Endothelial cell of umbilical vein (primary cell): ENCODE results near the gene CLINT1. TPM values are rescaled to one million over a fixed set of nuclear protein-coding genes. Genes with fewer than 3 reads are reported as not detected.

Source experiments
- BruUV-seq: library from RNA; stranded (reverse); fragments of 400-500 nt; replicated peaks from 2 replicates; lab custom pipeline; 2021; lab: Mats Ljungman, UMichigan
- CTCF ChIA-PET: fragments of 300-600, 350-600 bp; sonication (Branson Sonifier 250); formaldehyde crosslinking; loops from one replicate; lab custom pipeline; 2021; ENCODE audit warnings: antibody characterized with exemption, inconsistent platforms; lab: Charles Lee
- POLR2A ChIA-PET: fragments of 300-600, 350-600 bp; sonication (Branson Sonifier 250); formaldehyde crosslinking; loops from one replicate; lab custom pipeline; 2021; ENCODE audit warnings: antibody characterized with exemption, inconsistent platforms; lab: Charles Lee
- DNase-seq: peaks from one replicate; pipeline ENCODE4 v3.0.0-alpha.2; 2011; ENCODE audit warnings: low read depth, low spot score
- FAIRE-seq: peaks from 2 replicates; lab custom pipeline; 2011; peaks lifted over from hg19 to GRCh38; lab: Jason Lieb, UNC
- H2AFZ ChIP-seq: 2 replicates; pipeline ENCODE4 v1.6.0; 2012; ENCODE audit warnings: low read depth, low read length, control low read depth, inconsistent platforms
- H3K27ac ChIP-seq: 2 replicates; pipeline ENCODE4 v1.5.1; 2011; ENCODE audit warnings: low read depth, mild to moderate bottlenecking, control low read depth, low read length, moderate library complexity; ENCODE audit not compliant: insufficient read depth
- H3K27me3 ChIP-seq, 2 experiments: 2 replicates each; pipeline versions ENCODE4 v1.6.0 to v1.6.1; 2011; ENCODE audit warnings: low read length in 2 of 2, mixed read lengths in 1 of 2; ENCODE audit not compliant: control insufficient read depth in 2 of 2, insufficient read depth in 2 of 2
- H3K36me3 ChIP-seq, 2 experiments: 2 replicates in 1 of 2; 3 replicates in 1 of 2; pipeline ENCODE4 v1.5.1; 2011; ENCODE audit warnings: low read length in 2 of 2, mild to moderate bottlenecking in 1 of 2, moderate library complexity in 1 of 2; ENCODE audit not compliant: control insufficient read depth in 2 of 2, insufficient read depth in 2 of 2; ENCODE audit errors: extremely low read depth in 1 of 2
- H3K4me1 ChIP-seq: 3 replicates; pipeline ENCODE4 v1.5.1; 2011; ENCODE audit warnings: mild to moderate bottlenecking, low read length; ENCODE audit not compliant: control insufficient read depth, insufficient read depth; ENCODE audit errors: extremely low read depth
- H3K4me2 ChIP-seq: 2 replicates; pipeline ENCODE4 v1.6.1; 2011; ENCODE audit warnings: low read length, control low read depth, mixed read lengths; ENCODE audit not compliant: insufficient read depth
- H3K4me3 ChIP-seq, 3 experiments: fragments of 200-600 bp in 1 of 3; sonication (generic), shearing (Covaris generic) in 1 of 3; replicated peaks in 1 of 3; 2 replicates each; pipeline ENCODE4 v1.5.1; 2011 to 2016; ENCODE audit warnings: control low read depth in 3 of 3, low read length in 3 of 3, mild to moderate bottlenecking in 2 of 3, inconsistent platforms in 1 of 3, low read depth in 1 of 3, moderate library complexity in 1 of 3; ENCODE audit not compliant: insufficient read depth in 1 of 3
- H3K79me2 ChIP-seq: 2 replicates; pipeline ENCODE4 v1.6.0; 2012; ENCODE audit warnings: low read length, inconsistent platforms; ENCODE audit not compliant: control insufficient read depth, insufficient read depth
- H3K9ac ChIP-seq: replicated peaks from 2 replicates; pipeline ENCODE3; 2011; ENCODE audit warnings: low read length, control low read depth; ENCODE audit not compliant: insufficient read depth; ENCODE audit errors: extremely low read depth
- H3K9me1 ChIP-seq: replicated peaks from 3 replicates; pipeline ENCODE4 v1.6.0; 2011; ENCODE audit warnings: mild to moderate bottlenecking, low read length; ENCODE audit not compliant: control insufficient read depth, insufficient read depth; ENCODE audit errors: extremely low read depth
- H3K9me3 ChIP-seq: replicated peaks from 2 replicates; pipeline ENCODE4 v1.5.1; 2012; ENCODE audit warnings: low read length, inconsistent platforms; ENCODE audit not compliant: control insufficient read depth, insufficient read depth
- H4K20me1 ChIP-seq: replicated peaks from 2 replicates; pipeline ENCODE3; 2011; ENCODE audit warnings: mild to moderate bottlenecking, low read length; ENCODE audit not compliant: control insufficient read depth, insufficient read depth; ENCODE audit errors: extremely low read depth
- CTCF ChIP-seq, 2 donors: IDR thresholded peaks; 1 replicate in 1 of 2; 2 replicates in 1 of 2; pipeline ENCODE4 v1.5.1; 2011; ENCODE audit warnings: low read length in 2 of 2, mild to moderate bottlenecking in 2 of 2, moderate library complexity in 2 of 2, control low read depth in 1 of 2, inconsistent platforms in 1 of 2, low read depth in 1 of 2; ENCODE audit not compliant: insufficient read depth in 1 of 2; ENCODE audit errors: extremely low read depth in 1 of 2
- EZH2 ChIP-seq: IDR thresholded peaks from 2 replicates; pipeline ENCODE4 v1.6.1; 2012; ENCODE audit warnings: borderline replicate concordance, low read depth, mild to moderate bottlenecking, moderate library complexity, low read length, inconsistent platforms; ENCODE audit not compliant: severe bottlenecking
- FOS ChIP-seq: IDR thresholded peaks from 2 replicates; pipeline ENCODE4 v1.6.1; 2011; ENCODE audit warnings: mild to moderate bottlenecking, low read length, moderate library complexity, borderline replicate concordance; ENCODE audit not compliant: insufficient read depth
- GATA2 ChIP-seq: IDR thresholded peaks from 2 replicates; pipeline ENCODE4 v1.7.0; 2011; ENCODE audit warnings: low read depth, mild to moderate bottlenecking, moderate library complexity, mixed read lengths, low read length; ENCODE audit not compliant: insufficient read length, insufficient read depth
- JUN ChIP-seq: IDR thresholded peaks from 2 replicates; pipeline ENCODE4 v1.6.1; 2011; ENCODE audit warnings: borderline replicate concordance, low read depth; ENCODE audit not compliant: insufficient read length, insufficient read depth
- MAX ChIP-seq: IDR thresholded peaks from 2 replicates; pipeline ENCODE4 v1.6.1; 2011; ENCODE audit not compliant: insufficient read depth, insufficient read length
- MYC ChIP-seq: IDR thresholded peaks from one replicate; pipeline ENCODE4 v1.6.1; 2011; ENCODE audit warnings: mild to moderate bottlenecking, low read depth, low read length
- POLR2A ChIP-seq: IDR thresholded peaks from 2 replicates; pipeline ENCODE4 v1.6.1; 2012; ENCODE audit warnings: low read depth, mild to moderate bottlenecking, control low read depth, low read length
- POLR2AphosphoS5 ChIP-seq: IDR thresholded peaks from 2 replicates; pipeline ENCODE4 v1.6.1; 2012; ENCODE audit warnings: low read depth, mild to moderate bottlenecking, control low read depth, low read length, moderate library complexity; ENCODE audit not compliant: insufficient read depth
- dilution Hi-C: fragments of 300-500 bp; cut with MboI; formaldehyde crosslinking; loops from one replicate; pipeline ENCODE4 v1.15.0; 2019; ENCODE audit warnings: low sequenced_read_pairs; ENCODE audit not compliant: extremely low pct_ligation_motif_present
- intact Hi-C: fragments of 100-400 bp; cut with micrococcal nuclease; formaldehyde crosslinking; loops from one replicate; pipeline ENCODE4 v1.10.0; 2022
- polyA plus RNA-seq, 4 experiments: library from polyadenylated mRNA; depleted of rRNA in 3 of 4; stranded (reverse) in 3 of 4; unstranded in 1 of 4; fragments of >200 nt; gene quantifications; 2 replicates each; pipeline versions ENCODE4 v1.2.1 to v1.2.3, GENCODE V29; 2011 to 2012; ENCODE audit warnings: missing spikeins in 1 of 4
- total RNA-seq: library from RNA; stranded (reverse); gene quantifications from 2 replicates; pipeline ENCODE4 v1.2.3, GENCODE V29; 2021

CLINT1 gene
- total and polyA plus RNA-seq, 2 donors (not counting 3 experiments of a cell fraction or from before 2014, with no cell fraction given), result 76.6 to 158 TPM

- POLR2A ChIA-PET, result no interaction called here
- Histone ChIP-seq H3K36me3 (peaks cover 5 to 11% of the 10 kb centered on the region in 2 experiments), H3K9me1 (no peaks in the 10 kb centered on the region), H3K4me1 (no peaks in the 10 kb centered on the region), H2AFZ (no peak overlapping the region), H3K4me3 (no peak overlapping the region), H3K79me2 (no peaks in the 10 kb centered on the region), H3K27ac (no peak overlapping the region), H4K20me1 (no peaks in the 10 kb centered on the region), H3K9ac (no peak overlapping the region), H3K27me3 (no peaks in the 10 kb centered on the region), H3K9me3 (no peaks in the 10 kb centered on the region), H3K4me2 (no peak overlapping the region)
- CTCF ChIA-PET, result interaction anchor here (1.6 kb wide), 1 partner anchor 13 kb away, joined by 4 read pairs; the partner anchor contains the start of gene LSM11
- TF ChIP-seq GATA2 (no peak), MAX (no peak), POLR2A (no peak), JUN (no peak), POLR2AphosphoS5 (no peak), FOS (no peak), EZH2 (no peak), MYC (no peak), CTCF (IDR thresholded peaks at IDR 0.05; ENCODE audit: extremely low read depth in 1 of 2, insufficient read depth in 1 of 2, low read depth in 1 of 2, low read length in 2 of 2) (no peak)
- no peak for FAIRE-seq
- dilution Hi-C loops, result no loop called here
- no peak for DNase-seq
- BruUV-seq, result no TSS peak
- intact Hi-C loops, result no loop called here
Measured at GRCh38 chr5:157756122-157756521, 102.8 kb downstream of the CLINT1 start.
